ENCODE results near the gene TAOK3. TPM values are rescaled to one million over a fixed set of nuclear protein-coding genes. Genes with fewer than 3 reads are reported as not detected.

Gene TAOK3
- total and polyA plus RNA-seq, 9 of the 15 experiments (the other 6 are each of a cell fraction or from before 2014, with no cell fraction given), result 24.3 to 83.5 (median 47.1) TPM

GRCh38 chr12:118368821-118369220, 3.9 kb downstream of the TAOK3 start:
- 100% methylated on average over 3 of the region's 4 CpGs for WGBS (ENCODE audit: insufficient coverage, low coverage, missing lambda C conversion rate)
- H3K4me2 ChIP-seq (ENCODE audit: insufficient read depth, low read length), result no peak overlapping the region
- ATAC-seq (no peak), FAIRE-seq (no peak), DNase-seq (ENCODE audit: extremely low read depth in 1 of 4, low spot score in 3 of 4) (no peak)
- H3K79me2 ChIP-seq (ENCODE audit: control insufficient read depth, insufficient read depth, low read length), result peaks cover 75% of the 10 kb centered on the region
- POLR2A ChIA-PET, result interaction anchor here (0.9 to 2.9 kb wide), 2 partner anchors 10 to 21 kb away, joined by 3 to 15 read pairs; no protein-coding TSS in a partner anchor
- no peak overlapping the region for H2AFZ ChIP-seq (ENCODE audit: low read depth, low read length)
- intact Hi-C loops (cut with micrococcal nuclease), result no loop called here
- CTCF ChIA-PET (ENCODE audit: low intra/inter-chr PET ratio), result no interaction called here
- no peaks in the 10 kb centered on the region for H3K27me3 ChIP-seq (ENCODE audit: control insufficient read depth in 2 of 2, insufficient read depth in 2 of 2, low read length in 2 of 2)
- in situ Hi-C loops (cut with MboI), result loop anchor here (25.0 kb wide), 1 partner anchor 182 kb away; no protein-coding TSS in a partner anchor
- H3K9me3 ChIP-seq (replicated peaks; ENCODE audit: control insufficient read depth, insufficient read depth, low read depth, low read length), result no peaks in the 10 kb centered on the region
- H3K4me3 ChIP-seq, result no peak overlapping the region
- H3K27ac ChIP-seq (ENCODE audit: extremely low read depth, low read depth, low read length), result no peak overlapping the region
- H4K20me1 ChIP-seq (replicated peaks; ENCODE audit: control insufficient read depth, insufficient read depth, low read length), result no peaks in the 10 kb centered on the region
- TF ChIP-seq POLR3A (IDR thresholded peaks at IDR 0.05; ENCODE audit: borderline replicate concordance, extremely low read depth, insufficient read depth, insufficient read length) (no peak), PCBP2 (IDR thresholded peaks at IDR 0.05; ENCODE audit: low read depth, low read length, poor library complexity, severe bottlenecking) (no peak), PCBP1 (IDR thresholded peaks at IDR 0.05; ENCODE audit: low read depth, low read length, poor library complexity, severe bottlenecking) (no peak), ADNP (tag; IDR thresholded peaks at IDR 0.05) (no peak), POLR2A (conservative IDR thresholded peaks at IDR 0.05) (no peak), CAMTA2 (CRISPR knock-in tag; conservative IDR thresholded peaks at IDR 0.05) (no peak), ZNF586 (CRISPR knock-in tag; conservative IDR thresholded peaks at IDR 0.05) (no peak), NCOA6 (IDR thresholded peaks at IDR 0.05) (no peak), ZNF699 (CRISPR knock-in tag; IDR thresholded peaks at IDR 0.05; ENCODE audit: insufficient replicate concordance) (no peak), ZFX (CRISPR knock-in tag; IDR thresholded peaks at IDR 0.05) (no peak), ATF3 (IDR thresholded peaks at IDR 0.05) (no peak), ATF3 (CRISPR knock-in tag; conservative IDR thresholded peaks at IDR 0.05) (no peak)
- TF ChIP-seq, protein P1, sequence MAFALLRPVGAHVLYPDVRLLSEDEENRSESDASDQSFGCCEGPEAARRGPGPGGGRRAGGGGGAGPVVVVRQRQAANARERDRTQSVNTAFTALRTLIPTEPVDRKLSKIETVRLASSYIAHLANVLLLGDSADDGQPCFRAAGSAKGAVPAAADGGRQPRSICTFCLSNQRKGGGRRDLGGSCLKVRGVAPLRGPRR (CRISPR knock-in tag; IDR thresholded peaks at IDR 0.05), result no peak
- BruUV-seq (replicated peaks), result no TSS peak
- no peak overlapping the region for H3K9ac ChIP-seq (ENCODE audit: insufficient read depth in 1 of 2, low read depth in 2 of 2, low read length in 2 of 2)
- 0 out of 3 replicates have a peak, but pooled peaks cover 5% of the 10 kb centered on the region for H3K36me3 ChIP-seq (ENCODE audit: control insufficient read depth, insufficient read depth, low read length)
- H3K4me1 ChIP-seq (replicated peaks in 1 of 2; ENCODE audit: control insufficient read depth in 2 of 2, insufficient read depth in 2 of 2, low read length in 2 of 2), result peaks cover 15 to 19% of the 10 kb centered on the region in 2 experiments; a peak in 3 of 5 replicates
- no peaks in the 10 kb centered on the region for H3K9me1 ChIP-seq (ENCODE audit: control insufficient read depth, insufficient read depth, low read length)

All from K562 (cell line).